Activated CD4-positive, alpha-beta T cell treated with anti-CD3 and anti-CD28 coated beads for 36 hours (primary cell): ENCODE results near the gene SEMA4G. TPM values are rescaled to one million over a fixed set of nuclear protein-coding genes. Genes with fewer than 3 reads are reported as not detected.
"Not testable (repeated sequence)": the region's sequence is repeated elsewhere in the genome, so short reads cannot be mapped to it uniquely, and the experiment has no call there.

Experiments used
- ATAC-seq: fragments of 200-7000 bp; cut with Tn5 transposase; one replicate; pipeline ENCODE4 v1.10.0; 2021; ENCODE audit warnings: mild to moderate bottlenecking, moderate library complexity
- CTCF ChIA-PET: fragments of 350-600 bp; sonication (Branson Sonifier 250); formaldehyde crosslinking; loops from one replicate; lab custom pipeline; 2021; ENCODE audit warnings: antibody characterized with exemption; lab: Charles Lee
- POLR2A ChIA-PET: fragments of 350-600 bp; sonication (Branson Sonifier 250); formaldehyde crosslinking; loops from one replicate; lab custom pipeline; 2021; ENCODE audit warnings: antibody characterized with exemption, inconsistent platforms; lab: Charles Lee
- DNase-seq: peaks from one replicate; pipeline ENCODE4 v3.0.0-alpha.2; 2020
- H3K27ac Mint-ChIP-seq: one replicate; pipeline ENCODE4 v1.8.0; 2021; ENCODE audit warnings: mixed read lengths
- H3K27me3 Mint-ChIP-seq: one replicate; pipeline ENCODE4 v1.8.0; 2021; ENCODE audit warnings: mixed read lengths
- H3K36me3 Mint-ChIP-seq: one replicate; pipeline ENCODE4 v1.8.0; 2021; ENCODE audit warnings: low read depth, mixed read lengths
- H3K4me1 Mint-ChIP-seq: one replicate; pipeline ENCODE4 v1.8.0; 2021; ENCODE audit warnings: mixed read lengths
- H3K4me3 Mint-ChIP-seq: one replicate; pipeline ENCODE4 v1.8.0; 2021; ENCODE audit warnings: mild to moderate bottlenecking, moderate library complexity, mixed read lengths
- H3K9me3 Mint-ChIP-seq: one replicate; pipeline ENCODE4 v1.8.0; 2021; ENCODE audit warnings: low read depth, mixed read lengths
- intact Hi-C, 2 experiments: fragments of 100-400 bp; cut with DNase I in 1 of 2; cut with micrococcal nuclease in 1 of 2; formaldehyde crosslinking; loops; one replicate each; pipeline versions ENCODE4 v1.14.2 to v1.15.1; 2022 to 2024; cut with DNase I, micrococcal nuclease
- total RNA-seq, 2 experiments: library from RNA; stranded (reverse); gene quantifications; one replicate each; pipeline ENCODE4 v1.2.3, GENCODE V29; 2021

The SEMA4G gene
- total RNA-seq, 2 experiments from 2014 or later, result 0.62 to 0.84 TPM

GRCh38 chr10:100970914-100971811, 1.9 kb downstream of the SEMA4G start:
- Mint-ChIP-seq H3K4me1 (peaks cover 13% of the 10 kb centered on the region), H3K27ac (no peak overlapping the region), H3K27me3 (no peaks in the 10 kb centered on the region), H3K36me3 (peaks cover 3% of the 10 kb centered on the region), H3K9me3 (no peaks in the 10 kb centered on the region), H3K4me3 (no peak overlapping the region)
- POLR2A ChIA-PET, result no interaction called here
- ATAC-seq (no peak), DNase-seq (no peak)
- intact Hi-C loops, result no loop called here
- CTCF ChIA-PET, result no interaction called here

DNA sequence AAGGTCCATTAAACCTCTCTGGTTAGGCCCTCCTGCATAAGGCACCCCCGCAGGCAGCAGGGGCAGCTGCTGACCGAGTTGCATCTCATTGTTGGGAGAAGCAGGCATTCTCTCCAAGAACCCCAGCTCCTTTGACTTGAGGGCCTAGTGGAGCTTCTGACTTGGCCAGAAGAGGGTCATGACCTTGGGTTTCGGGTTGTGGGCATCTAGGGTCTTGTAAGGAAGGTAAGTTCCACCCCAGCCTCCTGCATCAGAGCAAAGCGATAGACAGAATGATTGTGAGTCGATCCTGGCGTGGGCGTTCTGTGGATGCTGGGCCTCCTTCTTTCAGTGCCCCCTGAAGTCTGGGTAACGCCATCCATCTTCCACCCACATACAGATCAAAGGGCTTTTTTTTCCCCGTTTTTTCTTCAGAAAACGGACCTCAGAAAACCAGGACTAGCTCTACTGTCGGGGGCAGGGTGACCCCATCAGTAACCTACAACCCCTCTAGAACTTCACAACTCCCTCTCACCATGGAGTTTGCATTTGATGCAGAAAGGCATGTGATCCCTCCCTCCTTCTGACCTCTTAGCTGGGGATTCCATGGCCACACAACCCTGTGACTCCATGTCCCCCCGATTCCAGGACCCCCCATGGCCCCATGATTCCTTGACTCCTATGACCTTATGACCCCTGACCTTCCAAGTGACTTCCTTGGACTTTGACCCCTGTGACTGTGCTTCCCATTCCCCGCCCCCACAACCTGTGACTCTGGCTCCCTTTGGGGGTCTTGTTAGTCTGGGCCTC, 3.0 kb downstream of the SEMA4G start:
- Mint-ChIP-seq H3K4me3 (no peak overlapping the region), H3K27me3 (no peaks in the 10 kb centered on the region), H3K27ac (no peak overlapping the region), H3K4me1 (peaks cover 13% of the 10 kb centered on the region), H3K36me3 (no peaks in the 10 kb centered on the region), H3K9me3 (no peaks in the 10 kb centered on the region)
- intact Hi-C loops, result no loop called here
- ATAC-seq (no peak), DNase-seq (no peak)
- ChIA-PET CTCF (interaction anchor here (0.9 to 1.1 kb wide), 2 partner anchors 14 to 26 kb away, joined by 3 to 4 read pairs; no protein-coding TSS in a partner anchor), POLR2A (no interaction called here)

DNA sequence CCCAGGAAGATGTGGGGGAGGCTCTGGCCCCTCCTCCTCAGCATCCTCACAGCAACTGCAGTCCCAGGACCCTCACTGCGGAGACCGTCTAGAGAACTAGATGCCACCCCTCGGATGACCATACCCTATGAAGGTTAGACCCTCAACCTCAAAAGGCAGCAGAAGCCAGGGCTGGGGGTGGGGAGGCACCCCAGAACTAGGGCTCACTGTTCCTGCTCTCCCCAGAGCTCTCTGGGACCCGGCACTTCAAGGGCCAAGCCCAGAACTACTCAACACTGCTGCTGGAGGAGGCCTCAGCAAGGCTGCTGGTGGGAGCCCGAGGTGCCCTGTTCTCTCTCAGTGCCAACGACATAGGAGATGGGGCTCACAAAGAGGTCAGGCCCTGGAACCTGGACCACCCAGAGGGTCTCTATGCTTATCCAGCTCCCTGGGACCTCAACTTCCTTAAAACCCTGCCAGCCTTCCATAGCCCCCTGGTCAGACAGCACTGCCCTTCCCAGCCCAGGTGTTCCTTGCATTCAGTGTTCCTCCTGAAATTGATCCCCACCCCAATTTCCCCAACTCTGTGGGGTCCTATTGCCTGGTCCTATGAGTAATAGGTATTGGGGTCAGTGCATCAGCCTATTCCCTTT, 3.7 kb downstream of the SEMA4G start:
- Mint-ChIP-seq H3K4me3 (no peak overlapping the region), H3K27me3 (no peaks in the 10 kb centered on the region), H3K9me3 (no peaks in the 10 kb centered on the region), H3K4me1 (peaks cover 13% of the 10 kb centered on the region), H3K27ac (no peak overlapping the region), H3K36me3 (no peaks in the 10 kb centered on the region)
- ChIA-PET CTCF (interaction anchor here (1.1 to 1.6 kb wide), 2 partner anchors 15 to 87 kb away, joined by 4 read pairs; no protein-coding TSS in a partner anchor), POLR2A (no interaction called here)
- intact Hi-C loops, result no loop called here
- no peak for ATAC-seq
- no peak for DNase-seq

DNA sequence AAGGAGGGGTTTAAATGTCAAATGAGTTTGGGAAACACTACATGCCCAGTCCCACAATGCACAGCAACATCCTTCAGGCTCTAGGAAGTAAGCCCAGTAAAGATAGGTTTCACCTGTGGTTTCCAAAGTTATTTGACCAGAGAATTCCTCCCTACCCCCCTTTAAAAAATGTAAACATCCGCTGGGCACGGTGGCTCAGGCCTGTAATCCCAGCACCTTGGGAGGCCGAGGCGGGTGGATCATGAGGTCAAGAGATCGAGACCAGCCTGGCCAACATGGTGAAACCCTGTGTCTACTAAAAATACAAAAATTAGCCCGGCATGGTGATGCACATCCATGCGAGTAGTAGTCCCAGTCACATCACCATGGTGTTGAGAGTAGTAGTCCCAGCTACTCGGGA, 6.1 kb downstream of the SEMA4G start:
- H3K27ac Mint-ChIP-seq, ATAC-seq, H3K27me3 Mint-ChIP-seq, POLR2A ChIA-PET, intact Hi-C loops, H3K9me3 Mint-ChIP-seq, H3K4me3 Mint-ChIP-seq, DNase-seq, H3K4me1 Mint-ChIP-seq, H3K36me3 Mint-ChIP-seq: not testable (repeated sequence)
- CTCF ChIA-PET, result interaction anchor here (1.7 kb wide), 1 partner anchor 40 kb away, joined by 6 read pairs; no protein-coding TSS in a partner anchor

DNA sequence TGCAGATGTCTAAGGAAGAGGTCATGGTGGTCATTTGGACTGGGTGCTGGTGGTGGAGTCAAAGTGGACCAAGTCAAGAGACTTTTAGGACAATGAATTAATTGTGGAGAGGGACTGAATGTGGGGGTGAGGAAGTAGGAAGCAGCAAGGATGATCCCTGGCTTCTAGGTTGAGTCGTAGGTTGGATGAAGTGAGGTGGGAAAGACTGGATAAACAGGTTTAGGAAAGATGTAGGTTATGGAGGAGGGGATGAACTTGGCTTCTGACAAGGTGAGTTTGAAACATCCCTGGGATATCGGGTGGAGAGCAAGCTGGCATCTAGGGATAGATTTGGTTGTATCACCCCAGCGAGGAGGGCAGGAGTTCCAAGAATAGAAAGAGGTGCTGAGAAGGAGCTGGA, 7.6 kb downstream of the SEMA4G start:
- DNase-seq (no peak), ATAC-seq (no peak)
- Mint-ChIP-seq H3K4me3 (no peak overlapping the region), H3K36me3 (peaks cover 4% of the 10 kb centered on the region), H3K9me3 (no peaks in the 10 kb centered on the region), H3K27ac (no peak overlapping the region), H3K4me1 (no peaks in the 10 kb centered on the region), H3K27me3 (no peaks in the 10 kb centered on the region)
- ChIA-PET CTCF (interaction anchor here (1.0 to 1.4 kb wide), 2 partner anchors 23 to 42 kb away, joined by 3 to 4 read pairs; no protein-coding TSS in a partner anchor), POLR2A (no interaction called here)
- intact Hi-C loops, result no loop called here

GRCh38 chr10:100977436-100977835, 8.1 kb downstream of the SEMA4G start:
- intact Hi-C loops, result no loop called here
- Mint-ChIP-seq H3K36me3 (peaks cover 7% of the 10 kb centered on the region), H3K9me3 (no peaks in the 10 kb centered on the region)

DNA sequence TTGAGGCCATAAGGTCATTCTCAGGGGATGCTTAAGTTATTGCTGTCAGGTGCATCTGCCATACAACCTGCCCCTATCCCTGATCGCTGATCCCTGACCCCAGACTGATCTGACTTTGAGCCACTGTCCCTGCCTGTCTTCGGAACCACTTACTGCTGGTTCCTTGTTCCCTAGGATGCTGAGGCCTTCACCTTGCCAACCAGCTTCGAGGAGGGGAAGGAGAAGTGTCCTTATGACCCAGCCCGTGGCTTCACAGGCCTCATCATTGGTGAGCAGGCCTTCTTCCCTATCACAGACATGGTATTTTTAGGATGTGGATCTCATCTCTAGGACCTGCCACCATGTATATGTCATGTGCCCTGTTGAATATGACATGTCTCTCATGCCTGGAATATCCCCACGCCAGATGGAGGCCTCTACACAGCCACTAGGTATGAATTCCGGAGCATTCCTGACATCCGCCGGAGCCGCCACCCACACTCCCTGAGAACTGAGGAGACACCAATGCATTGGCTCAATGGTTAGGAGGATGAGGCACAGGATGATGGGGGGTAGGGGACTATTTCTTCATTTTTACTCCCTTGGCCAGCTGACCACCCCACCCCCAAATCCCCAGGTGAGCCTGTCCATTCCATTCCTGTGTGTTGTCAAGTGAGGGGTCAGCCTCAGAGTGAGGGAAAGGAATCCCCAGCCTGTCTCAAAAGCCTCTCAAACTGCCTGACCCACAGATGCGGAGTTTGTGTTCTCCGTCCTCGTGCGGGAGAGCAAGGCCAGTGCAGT, 9.0 kb downstream of the SEMA4G start:
- no peaks in the 10 kb centered on the region for H3K4me1 Mint-ChIP-seq
- POLR2A ChIA-PET, result no interaction called here
- no peak for DNase-seq
- no peaks in the 10 kb centered on the region for H3K9me3 Mint-ChIP-seq
- intact Hi-C loops, result no loop called here
- H3K27ac Mint-ChIP-seq, result no peak overlapping the region
- no peaks in the 10 kb centered on the region for H3K27me3 Mint-ChIP-seq
- peaks cover 10% of the 10 kb centered on the region for H3K36me3 Mint-ChIP-seq
- CTCF ChIA-PET, result no interaction called here
- no peak overlapping the region for H3K4me3 Mint-ChIP-seq
- ATAC-seq, result no peak

More at GRCh38 chr10:100977436-100977835, 8.1 kb downstream of the SEMA4G start:
- DNase-seq, result no peak
- ATAC-seq, result no peak
- H3K4me3 Mint-ChIP-seq, result no peak overlapping the region
- H3K4me1 Mint-ChIP-seq, result no peaks in the 10 kb centered on the region
- no peaks in the 10 kb centered on the region for H3K27me3 Mint-ChIP-seq
- ChIA-PET CTCF (interaction anchor here (0.6 to 1.4 kb wide), 2 partner anchors 30 to 41 kb away, joined by 3 to 4 read pairs; no protein-coding TSS in a partner anchor), POLR2A (no interaction called here)
- no peak overlapping the region for H3K27ac Mint-ChIP-seq

DNA sequence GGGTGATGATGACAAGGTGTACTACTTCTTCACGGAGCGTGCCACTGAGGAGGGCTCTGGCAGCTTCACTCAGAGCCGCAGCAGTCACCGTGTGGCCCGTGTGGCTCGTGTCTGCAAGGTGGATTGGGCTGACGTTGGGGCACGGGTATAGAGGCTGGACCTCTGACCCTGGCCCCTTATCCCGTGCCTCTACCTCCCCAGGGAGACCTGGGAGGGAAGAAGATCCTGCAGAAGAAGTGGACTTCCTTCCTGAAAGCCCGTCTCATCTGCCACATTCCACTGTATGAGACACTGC, 9.5 kb downstream of the SEMA4G start:
- CTCF ChIA-PET, result no interaction called here
- H3K4me1 Mint-ChIP-seq, result no peaks in the 10 kb centered on the region
- H3K27me3 Mint-ChIP-seq, result no peaks in the 10 kb centered on the region
- DNase-seq, result no peak
- no peaks in the 10 kb centered on the region for H3K9me3 Mint-ChIP-seq
- no peak overlapping the region for H3K27ac Mint-ChIP-seq
- no peak overlapping the region for H3K4me3 Mint-ChIP-seq
- peaks cover 10% of the 10 kb centered on the region for H3K36me3 Mint-ChIP-seq
- ATAC-seq, result no peak
- intact Hi-C loops, result no loop called here
- POLR2A ChIA-PET, result no interaction called here

GRCh38 chr10:100979791-100980272, 10.5 kb downstream of the SEMA4G start:
- intact Hi-C loops, result no loop called here
- Mint-ChIP-seq H3K4me3 (no peak overlapping the region), H3K27me3 (no peaks in the 10 kb centered on the region), H3K9me3 (no peaks in the 10 kb centered on the region), H3K36me3 (peaks cover 10% of the 10 kb centered on the region), H3K4me1 (no peaks in the 10 kb centered on the region), H3K27ac (no peak overlapping the region)
- DNase-seq (no peak), ATAC-seq (no peak)
- ChIA-PET CTCF (no interaction called here), POLR2A (no interaction called here)

DNA sequence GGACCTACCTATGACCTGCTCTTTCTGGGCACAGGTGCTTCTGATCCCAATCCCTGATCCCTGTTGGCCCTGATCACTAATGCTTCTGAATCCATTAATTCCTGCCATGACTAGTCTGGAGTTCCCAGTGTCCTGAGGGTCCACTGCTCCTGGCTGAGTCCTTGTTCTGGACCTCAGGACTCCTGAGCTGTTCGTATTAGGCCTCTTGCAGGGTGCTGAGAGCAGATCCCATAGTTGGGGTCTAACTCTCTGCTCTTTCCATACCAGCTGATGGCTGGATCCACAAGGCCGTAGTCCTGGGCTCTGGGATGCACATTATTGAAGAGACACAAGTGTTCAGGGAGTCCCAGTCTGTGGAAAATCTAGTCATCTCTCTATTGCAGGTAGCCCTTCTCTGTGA, 11.0 kb downstream of the SEMA4G start:
- intact Hi-C loops, result no loop called here
- no peak for DNase-seq
- peaks cover 10% of the 10 kb centered on the region for H3K36me3 Mint-ChIP-seq
- H3K9me3 Mint-ChIP-seq, result no peaks in the 10 kb centered on the region
- CTCF ChIA-PET, result no interaction called here
- no peak for ATAC-seq
- POLR2A ChIA-PET, result no interaction called here
- H3K27me3 Mint-ChIP-seq, result no peaks in the 10 kb centered on the region
- no peak overlapping the region for H3K4me3 Mint-ChIP-seq
- H3K4me1 Mint-ChIP-seq, result no peaks in the 10 kb centered on the region
- no peak overlapping the region for H3K27ac Mint-ChIP-seq

DNA sequence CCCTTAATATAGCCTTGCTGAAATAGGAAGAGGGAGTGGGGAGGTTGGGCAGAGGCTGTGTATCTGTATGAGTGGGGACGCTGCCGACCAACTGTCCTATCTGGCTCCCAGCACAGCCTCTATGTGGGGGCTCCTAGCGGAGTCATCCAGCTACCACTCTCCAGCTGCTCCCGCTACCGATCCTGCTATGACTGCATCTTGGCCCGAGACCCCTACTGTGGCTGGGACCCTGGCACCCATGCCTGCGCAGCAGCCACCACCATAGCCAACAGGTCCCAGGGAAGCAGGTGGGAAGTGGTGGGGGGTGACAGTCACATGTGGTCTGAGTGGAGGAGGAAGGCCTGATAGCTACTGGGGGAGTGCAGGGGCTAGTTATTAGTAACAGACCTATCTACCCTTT, 11.4 kb downstream of the SEMA4G start:
- peaks cover 3% of the 10 kb centered on the region for H3K4me1 Mint-ChIP-seq
- H3K27ac Mint-ChIP-seq, result no peak overlapping the region
- H3K9me3 Mint-ChIP-seq, result no peaks in the 10 kb centered on the region
- intact Hi-C loops, result no loop called here
- H3K27me3 Mint-ChIP-seq, result no peaks in the 10 kb centered on the region
- ATAC-seq, result no peak
- CTCF ChIA-PET, result interaction anchor here (1.3 kb wide), 1 partner anchor 22 kb away, joined by 4 read pairs; no protein-coding TSS in a partner anchor
- POLR2A ChIA-PET, result no interaction called here
- DNase-seq, result no peak
- H3K4me3 Mint-ChIP-seq, result no peak overlapping the region
- H3K36me3 Mint-ChIP-seq, result peaks cover 10% of the 10 kb centered on the region
